K562 (cell line): Measurements from ENCODE around the gene THADA. TPM values are rescaled to one million over a fixed set of nuclear protein-coding genes. Genes with fewer than 3 reads are reported as not detected.

Experiments used
- ATAC-seq: fragments of 200-7000 bp; cut with Tn5 transposase; 3 replicates; pipeline ENCODE4 v1.9.1; 2020; ENCODE audit warnings: moderate library complexity
- BruUV-seq: library from RNA; stranded (reverse); fragments of 400-500 nt; replicated peaks from 2 replicates; lab custom pipeline; 2021; lab: Mats Ljungman, UMichigan
- CTCF ChIA-PET: fragments of 300-600 bp; formaldehyde crosslinking; extraction: SDS; loops from one replicate; lab custom pipeline; 2021; ENCODE audit warnings: low intra/inter-chr PET ratio; lab: Yijun Ruan, JAX
- POLR2A ChIA-PET: fragments of 300-600, 350-650 bp; sonication (Branson Sonifier 250); formaldehyde crosslinking; extraction: SDS; loops from one replicate; lab custom pipeline; 2021; ENCODE audit warnings: antibody characterized with exemption, inconsistent platforms; lab: Yijun Ruan, JAX
- DNase-seq, 4 experiments: peaks; one replicate each; pipeline versions ENCODE4 v3.0.0 to v3.0.0-alpha.2; 2011 to 2018; ENCODE audit warnings: low spot score in 3 of 4, mixed read lengths in 3 of 4; ENCODE audit errors: extremely low read depth in 1 of 4
- FAIRE-seq: peaks from 2 replicates; lab custom pipeline; 2011; peaks lifted over from hg19 to GRCh38; lab: Jason Lieb, UNC
- H2AFZ ChIP-seq: 2 replicates; pipeline ENCODE4 v1.6.0; 2011; ENCODE audit warnings: low read depth, low read length, control low read depth, inconsistent platforms
- H3K27ac ChIP-seq: fragments of 200-600 bp; 3 replicates; pipeline ENCODE4 v1.8.0; 2011; ENCODE audit warnings: low read depth, mild to moderate bottlenecking, control low read depth, inconsistent platforms, low read length, moderate library complexity, mixed read lengths; ENCODE audit errors: extremely low read depth
- H3K27me3 ChIP-seq, 2 experiments: fragments of 300-600 bp in 1 of 2; 2 replicates in 1 of 2; 3 replicates in 1 of 2; pipeline versions ENCODE4 v1.6.0 to v1.8.0; 2011; ENCODE audit warnings: inconsistent platforms in 2 of 2, low read length in 2 of 2, mild to moderate bottlenecking in 1 of 2, mixed read lengths in 1 of 2, moderate library complexity in 1 of 2; ENCODE audit not compliant: control insufficient read depth in 2 of 2, insufficient read depth in 2 of 2
- H3K36me3 ChIP-seq: fragments of 300-600 bp; 3 replicates; pipeline ENCODE4 v1.8.0; 2011; ENCODE audit warnings: mild to moderate bottlenecking, low read length, inconsistent platforms; ENCODE audit not compliant: control insufficient read depth, insufficient read depth
- H3K4me1 ChIP-seq, 2 experiments: fragments of 200-600 bp in 1 of 2; replicated peaks in 1 of 2; 2 replicates in 1 of 2; 3 replicates in 1 of 2; pipeline versions ENCODE4 v1.5.1 to v1.8.0; 2011; ENCODE audit warnings: inconsistent platforms in 2 of 2, low read length in 2 of 2, mild to moderate bottlenecking in 1 of 2, mixed read lengths in 1 of 2, moderate library complexity in 1 of 2; ENCODE audit not compliant: control insufficient read depth in 2 of 2, insufficient read depth in 2 of 2
- H3K4me2 ChIP-seq: 2 replicates; pipeline ENCODE4 v1.6.1; 2011; ENCODE audit warnings: low read length, control low read depth, inconsistent platforms, mixed read lengths; ENCODE audit not compliant: insufficient read depth
- H3K4me3 ChIP-seq: fragments of 200-600 bp; sonication (generic), shearing (Covaris generic); 2 replicates; pipeline ENCODE4 v1.5.1; 2016; ENCODE audit warnings: control low read depth, inconsistent platforms
- H3K79me2 ChIP-seq: fragments of 200-600 bp; 3 replicates; pipeline ENCODE4 v1.8.0; 2011; ENCODE audit warnings: low read length, inconsistent platforms; ENCODE audit not compliant: control insufficient read depth, insufficient read depth
- H3K9ac ChIP-seq, 2 experiments: 2 replicates each; pipeline versions ENCODE4 v1.6.0 to v1.6.1; 2011; ENCODE audit warnings: low read depth in 2 of 2, low read length in 2 of 2, control low read depth in 1 of 2, inconsistent platforms in 1 of 2, mild to moderate bottlenecking in 1 of 2, mixed read lengths in 1 of 2; ENCODE audit not compliant: insufficient read depth in 1 of 2
- H3K9me1 ChIP-seq: one replicate; pipeline ENCODE4 v1.6.0; 2011; ENCODE audit warnings: inconsistent platforms, mild to moderate bottlenecking, low read length, moderate library complexity; ENCODE audit not compliant: control insufficient read depth, insufficient read depth
- H3K9me3 ChIP-seq: replicated peaks from 2 replicates; pipeline ENCODE4 v1.5.1; 2011; ENCODE audit warnings: low read depth, low read length, inconsistent platforms; ENCODE audit not compliant: control insufficient read depth, insufficient read depth
- H4K20me1 ChIP-seq: replicated peaks from 2 replicates; pipeline ENCODE4 v1.6.1; 2011; ENCODE audit warnings: low read length, inconsistent platforms, mixed read lengths; ENCODE audit not compliant: control insufficient read depth, insufficient read depth
- CBFA2T3 ChIP-seq: fragments of 450-650 bp; IDR thresholded peaks from 2 replicates; pipeline ENCODE4 v1.6.1; 2017
- ELF1 ChIP-seq: fragments of 200-800 bp; sonication (Bioruptor generic); IDR thresholded peaks from 2 replicates; pipeline ENCODE4 v1.6.1; 2016; ENCODE audit warnings: missing genetic modification characterization, missing compliant biosample characterization
- ETV1 ChIP-seq: fragments of 450-650 bp; conservative IDR thresholded peaks from 2 replicates; pipeline ENCODE4 v1.6.1; 2016; ENCODE audit warnings: missing genetic modification characterization, control low read depth, low read depth, missing compliant biosample characterization
- HMGN3 ChIP-seq: IDR thresholded peaks from 2 replicates; pipeline ENCODE4 v1.6.1; 2011; ENCODE audit warnings: borderline replicate concordance, low read depth, mild to moderate bottlenecking, mixed read lengths, low read length; ENCODE audit not compliant: insufficient read length; ENCODE audit errors: extremely low read depth
- HNRNPLL ChIP-seq: fragments of 200-400 bp; formaldehyde crosslinking; IDR thresholded peaks from 2 replicates; pipeline ENCODE4 v1.6.1; 2017; ENCODE audit warnings: low read length, low read depth, mild to moderate bottlenecking; ENCODE audit not compliant: poor library complexity, severe bottlenecking
- ILK ChIP-seq: fragments of 450-650 bp; IDR thresholded peaks from 2 replicates; pipeline ENCODE4 v1.6.1; 2016; ENCODE audit warnings: missing genetic modification characterization, low read depth, mild to moderate bottlenecking, missing compliant biosample characterization, moderate library complexity, borderline replicate concordance
- IRF1 ChIP-seq: sonication (generic); formaldehyde crosslinking; IDR thresholded peaks from 2 replicates; pipeline ENCODE4 v1.8.0; 2022; ENCODE audit warnings: missing genetic modification reagents, mild to moderate bottlenecking, borderline replicate concordance
- MTA3 ChIP-seq: fragments of 450-650 bp; formaldehyde crosslinking; IDR thresholded peaks from 2 replicates; pipeline ENCODE4 v1.6.1; 2017; ENCODE audit warnings: mild to moderate bottlenecking, borderline replicate concordance
- NR2C1 ChIP-seq, 2 experiments: fragments of 450-650 bp; IDR thresholded peaks; 2 replicates each; pipeline ENCODE4 v1.6.1; 2017; ENCODE audit warnings: mild to moderate bottlenecking in 2 of 2, antibody characterized with exemption in 1 of 2, inconsistent platforms in 1 of 2, missing compliant biosample characterization in 1 of 2, missing genetic modification characterization in 1 of 2
- RFX7 ChIP-seq: fragments of 250-450 bp; sonication (Bioruptor Pico); IDR thresholded peaks from 2 replicates; pipeline ENCODE4 v1.5.1; 2021; ENCODE audit warnings: mild to moderate bottlenecking
- WGBS: fragments of 100-300 bp; shearing (Covaris generic); methylation state at CpG from one replicate; pipeline ENCODE4 v1.1.6; 2016; ENCODE audit warnings: low coverage, mixed read lengths; ENCODE audit not compliant: insufficient coverage; ENCODE audit errors: missing lambda C conversion rate; 5-methylcytosine and 5-hydroxymethylcytosine counted together
- in situ Hi-C: fragments of 300-500 bp; cut with MboI; formaldehyde crosslinking; loops from 4 replicates; pipeline ENCODE4 v1.15.0; 2018; ENCODE audit warnings: inconsistent platforms, mixed read lengths
- intact Hi-C: fragments of 100-400 bp; cut with micrococcal nuclease; formaldehyde crosslinking; loops from 2 replicates; pipeline ENCODE4 v1.14.2; 2022
- polyA plus RNA-seq, 8 experiments: library from polyadenylated mRNA; depleted of rRNA in 4 of 8; stranded (reverse) in 5 of 8; unstranded in 3 of 8; fragments of >200 nt; fragmentation: Nextera tagmentation in 2 of 8; fragmentation: Illumina TruSeq in 1 of 8; extraction: Ambion mirVana in 2 of 8; extraction: Trizol in 1 of 8; gene quantifications; 2 replicates each; pipeline versions ENCODE4 v1.2.1 to v1.2.3, GENCODE V29; 2011 to 2014; ENCODE audit warnings: inconsistent platforms in 1 of 8, missing spikeins in 1 of 8
- total RNA-seq, 7 experiments: library from RNA; depleted of rRNA in 6 of 7; stranded (reverse); fragments of >200 nt in 6 of 7; fragmentation: Illumina TruSeq in 2 of 7; extraction: Trizol in 2 of 7; gene quantifications; 2 replicates each; pipeline versions ENCODE4 v1.2.1 to v1.2.3, GENCODE V29; 2011 to 2021; ENCODE audit warnings: low replicate concordance in 1 of 7
- TF ChIP-seq, protein P1 (sequence below): sonication (generic); formaldehyde crosslinking; IDR thresholded peaks from 2 replicates; pipeline ENCODE4 v1.8.1; 2023; ENCODE audit warnings: mild to moderate bottlenecking, missing genetic modification reagents
- TF ChIP-seq, protein P2 (sequence below): fragments of 450-650 bp; IDR thresholded peaks from 2 replicates; pipeline ENCODE4 v1.6.1; 2016; ENCODE audit warnings: antibody characterized with exemption

THADA gene
- total and polyA plus RNA-seq, 9 of the 15 experiments (the other 6 are each of a cell fraction or from before 2014, with no cell fraction given): 17.8 to 34.7 (median 31.9) TPM

GRCh38 chr2:43443282-43443681 lies 152.6 kb downstream of the THADA start:
- WGBS: 61% methylated on average over 4 of the region's 4 CpGs
- ChIA-PET POLR2A (interaction anchor here (0.6 to 1.0 kb wide), 2 partner anchors 9 to 698 kb away, joined by 3 read pairs; no protein-coding TSS in a partner anchor), CTCF (no interaction called here)
- Histone ChIP-seq H3K79me2 (no peaks in the 10 kb centered on the region), H2AFZ (no peak overlapping the region), H3K9me1 (no peaks in the 10 kb centered on the region), H3K27ac (no peak overlapping the region), H3K9ac (no peak overlapping the region), H3K4me1 (no peaks in the 10 kb centered on the region), H3K9me3 (no peaks in the 10 kb centered on the region), H3K36me3 (no peaks in the 10 kb centered on the region), H3K4me3 (no peak overlapping the region), H3K4me2 (no peak overlapping the region), H4K20me1 (no peaks in the 10 kb centered on the region)
- ATAC-seq (no peak), DNase-seq (no peak), FAIRE-seq (no peak)
- BruUV-seq: no TSS peak
- in situ Hi-C loops: no loop called here
- TF ChIP-seq ETV1 (tag): no peak
- TF ChIP-seq, protein P1, sequence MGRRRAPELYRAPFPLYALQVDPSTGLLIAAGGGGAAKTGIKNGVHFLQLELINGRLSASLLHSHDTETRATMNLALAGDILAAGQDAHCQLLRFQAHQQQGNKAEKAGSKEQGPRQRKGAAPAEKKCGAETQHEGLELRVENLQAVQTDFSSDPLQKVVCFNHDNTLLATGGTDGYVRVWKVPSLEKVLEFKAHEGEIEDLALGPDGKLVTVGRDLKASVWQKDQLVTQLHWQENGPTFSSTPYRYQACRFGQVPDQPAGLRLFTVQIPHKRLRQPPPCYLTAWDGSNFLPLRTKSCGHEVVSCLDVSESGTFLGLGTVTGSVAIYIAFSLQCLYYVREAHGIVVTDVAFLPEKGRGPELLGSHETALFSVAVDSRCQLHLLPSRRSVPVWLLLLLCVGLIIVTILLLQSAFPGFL (CRISPR knock-in tag): no peak
- no peak for TF ChIP-seq HNRNPLL
- no peak for TF ChIP-seq ILK
- TF ChIP-seq ELF1 (tag): no peak
- TF ChIP-seq RFX7 (CRISPR knock-in tag): no peak
- TF ChIP-seq HMGN3: no peak
- no peak for TF ChIP-seq IRF1 (CRISPR knock-in tag)
- TF ChIP-seq, protein P2, sequence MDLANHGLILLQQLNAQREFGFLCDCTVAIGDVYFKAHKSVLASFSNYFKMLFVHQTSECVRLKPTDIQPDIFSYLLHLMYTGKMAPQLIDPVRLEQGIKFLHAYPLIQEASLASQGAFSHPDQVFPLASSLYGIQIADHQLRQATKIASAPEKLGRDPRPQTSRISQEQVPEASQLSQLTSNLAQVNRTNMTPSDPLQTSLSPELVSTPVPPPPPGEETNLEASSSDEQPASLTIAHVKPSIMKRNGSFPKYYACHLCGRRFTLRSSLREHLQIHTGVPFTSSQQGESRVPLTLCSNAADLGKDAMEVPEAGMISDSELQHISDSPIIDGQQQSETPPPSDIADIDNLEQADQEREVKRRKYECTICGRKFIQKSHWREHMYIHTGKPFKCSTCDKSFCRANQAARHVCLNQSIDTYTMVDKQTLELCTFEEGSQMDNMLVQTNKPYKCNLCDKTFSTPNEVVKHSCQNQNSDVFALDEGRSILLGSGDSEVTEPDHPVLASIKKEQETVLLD: no peak
- no peak for TF ChIP-seq NR2C1 (IDR thresholded peaks at IDR 0.05)
- TF ChIP-seq NR2C1 (tag; IDR thresholded peaks at IDR 0.05): no peak
- no peak for TF ChIP-seq CBFA2T3
- no peak for TF ChIP-seq MTA3
- TF ChIP-seq, all 486 proteins: peak for 0
- intact Hi-C loops: no loop called here
- H3K27me3 ChIP-seq: no peaks in the 10 kb centered on the region
